ENCODE results near the gene ELFN2.

DNA sequence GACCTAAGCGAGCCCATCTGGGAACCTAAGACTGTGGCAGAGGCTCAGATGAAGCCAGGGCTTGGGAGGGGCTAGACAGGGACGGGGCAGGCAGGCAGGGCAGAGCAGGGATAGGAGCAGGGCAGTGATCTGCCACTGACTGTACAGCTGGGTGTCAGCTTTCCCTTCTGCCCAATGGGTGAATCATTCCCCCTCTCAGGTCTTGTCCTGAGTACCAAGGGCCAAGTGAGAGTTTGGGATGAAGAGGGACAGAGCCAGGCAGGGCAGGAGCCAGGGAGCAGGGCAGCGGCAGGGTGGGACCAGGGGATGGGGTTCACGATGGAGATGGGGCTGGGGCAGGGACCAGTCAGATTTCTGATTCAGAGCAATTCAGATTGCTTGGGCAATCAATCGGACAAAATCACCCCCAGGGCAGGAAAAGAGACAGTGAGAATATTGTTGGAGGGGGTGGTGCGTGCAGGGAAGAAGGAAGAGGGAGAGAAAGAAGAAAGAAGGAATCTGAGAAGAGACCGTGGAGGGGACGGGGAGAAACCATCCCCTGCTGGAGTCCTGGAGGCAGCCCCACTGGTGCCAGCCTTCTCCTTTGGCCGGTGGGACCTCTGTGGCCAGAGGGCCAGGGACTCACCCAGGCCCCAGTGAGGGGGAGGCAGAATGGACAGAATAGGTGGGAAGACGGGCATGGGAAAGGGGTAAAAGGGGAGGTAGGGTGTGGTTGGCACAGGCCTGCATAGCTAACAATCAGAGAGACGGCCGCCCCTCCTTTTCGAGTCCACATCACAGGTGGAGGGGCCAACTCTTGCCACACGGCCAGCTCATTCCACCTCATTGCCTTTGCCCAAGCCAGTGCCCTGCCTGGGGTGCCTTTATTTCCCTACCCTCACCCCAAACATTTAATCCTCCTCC is 97.8 kb downstream of the ELFN2 start:
- TF ChIP-seq EZH2phosphoT487 (IDR thresholded peaks at IDR 0.05; ENCODE audit: insufficient read depth, low read depth) (no peak), EZH2 (IDR thresholded peaks at IDR 0.05; ENCODE audit: insufficient read depth, poor library complexity, severe bottlenecking) (no peak)

Data from GM23248 (cell line).